Activated CD8-positive, alpha-beta T cell treated with anti-CD3 and anti-CD28 coated beads for 36 hours (primary cell): ENCODE measurements around the gene MAP6. TPM values are rescaled to one million over a fixed set of nuclear protein-coding genes. Genes with fewer than 3 reads are reported as not detected.

Experiments
- ATAC-seq: fragments of 200-7000 bp; cut with Tn5 transposase; one replicate; pipeline ENCODE4 v1.10.0; 2021; ENCODE audit warnings: mild to moderate bottlenecking, moderate library complexity
- CTCF ChIA-PET: fragments of 350-600 bp; sonication (Branson Sonifier 250); formaldehyde crosslinking; loops from one replicate; lab custom pipeline; 2021; ENCODE audit warnings: antibody characterized with exemption; lab: Charles Lee
- POLR2A ChIA-PET: fragments of 350-600 bp; sonication (Branson Sonifier 250); formaldehyde crosslinking; loops from one replicate; lab custom pipeline; 2021; ENCODE audit warnings: antibody characterized with exemption; lab: Charles Lee
- DNase-seq: peaks from one replicate; pipeline ENCODE4 v3.0.0-alpha.2; 2020
- H3K27ac Mint-ChIP-seq: one replicate; pipeline ENCODE4 v1.8.0; 2021; ENCODE audit warnings: mild to moderate bottlenecking, mixed read lengths
- H3K27me3 Mint-ChIP-seq: one replicate; pipeline ENCODE4 v1.8.0; 2021; ENCODE audit warnings: mixed read lengths
- H3K36me3 Mint-ChIP-seq: one replicate; pipeline ENCODE4 v1.8.0; 2021; ENCODE audit warnings: low read depth, mixed read lengths
- H3K4me1 Mint-ChIP-seq: one replicate; pipeline ENCODE4 v1.8.0; 2021; ENCODE audit warnings: low read depth, mixed read lengths
- H3K4me3 Mint-ChIP-seq: one replicate; pipeline ENCODE4 v1.8.0; 2021; ENCODE audit warnings: mild to moderate bottlenecking, moderate library complexity, mixed read lengths
- H3K9me3 Mint-ChIP-seq: one replicate; pipeline ENCODE4 v1.8.0; 2021; ENCODE audit warnings: mixed read lengths
- intact Hi-C: fragments of 100-400 bp; cut with micrococcal nuclease; formaldehyde crosslinking; loops from one replicate; pipeline ENCODE4 v1.10.0; 2022
- total RNA-seq, 2 experiments: library from RNA; stranded (reverse); gene quantifications; one replicate each; pipeline ENCODE4 v1.2.3, GENCODE V29; 2021
- TF ChIP-seq, protein P1 (sequence below): fragments of 200-600 bp; IDR thresholded peaks from one replicate; pipeline ENCODE4 v1.8.0; 2022; ENCODE audit warnings: antibody characterized with exemption, mild to moderate bottlenecking

MAP6 gene
- total RNA-seq, 2 experiments from 2014 or later: not detected

DNA sequence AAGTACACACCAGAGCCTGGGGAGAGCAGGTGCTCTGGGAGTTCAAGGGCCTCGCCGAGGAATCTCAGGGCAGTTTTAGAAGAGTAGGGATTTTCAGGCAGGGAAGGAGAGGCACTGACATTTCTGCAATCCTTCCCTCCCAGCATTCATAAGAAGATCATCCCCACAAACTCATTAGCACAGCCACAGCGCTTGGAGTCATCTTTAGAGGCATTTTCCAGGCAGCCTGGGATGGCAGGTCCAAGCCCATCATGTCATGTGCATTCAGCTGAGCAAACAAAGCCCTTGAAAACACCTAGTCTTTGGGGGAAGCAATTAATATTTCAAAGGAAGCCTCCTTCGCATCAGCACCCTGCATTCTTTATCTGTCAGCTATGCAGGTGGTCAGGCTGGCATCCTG, 43.8 kb downstream of the MAP6 start:
- intact Hi-C loops: no loop called here

DNA sequence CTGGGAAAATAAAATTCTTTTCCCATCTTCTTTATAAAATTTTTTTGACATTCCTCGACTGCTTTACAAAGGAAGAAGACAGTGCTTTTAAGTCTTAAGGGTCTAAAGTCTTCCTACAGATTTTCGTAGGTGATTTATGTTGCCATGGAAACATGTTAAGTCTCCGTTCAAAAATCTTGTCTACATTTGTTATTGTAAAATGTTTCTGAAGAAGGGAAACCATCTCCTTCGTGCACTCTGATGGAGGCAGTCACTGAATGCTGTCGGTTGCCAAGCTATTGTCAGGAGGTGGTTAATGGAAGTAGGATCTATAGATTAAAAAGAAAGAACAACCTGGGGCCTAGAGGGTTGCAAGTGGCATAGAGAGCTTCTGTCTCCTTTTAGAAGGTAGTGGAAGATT, 52.6 kb downstream of the MAP6 start:
- no peak for DNase-seq
- Mint-ChIP-seq H3K36me3 (no peaks in the 10 kb centered on the region), H3K27ac (no peak overlapping the region), H3K9me3 (no peaks in the 10 kb centered on the region), H3K4me3 (no peak overlapping the region), H3K4me1 (no peaks in the 10 kb centered on the region), H3K27me3 (peaks cover 1% of the 10 kb centered on the region)
- TF ChIP-seq, protein P1, sequence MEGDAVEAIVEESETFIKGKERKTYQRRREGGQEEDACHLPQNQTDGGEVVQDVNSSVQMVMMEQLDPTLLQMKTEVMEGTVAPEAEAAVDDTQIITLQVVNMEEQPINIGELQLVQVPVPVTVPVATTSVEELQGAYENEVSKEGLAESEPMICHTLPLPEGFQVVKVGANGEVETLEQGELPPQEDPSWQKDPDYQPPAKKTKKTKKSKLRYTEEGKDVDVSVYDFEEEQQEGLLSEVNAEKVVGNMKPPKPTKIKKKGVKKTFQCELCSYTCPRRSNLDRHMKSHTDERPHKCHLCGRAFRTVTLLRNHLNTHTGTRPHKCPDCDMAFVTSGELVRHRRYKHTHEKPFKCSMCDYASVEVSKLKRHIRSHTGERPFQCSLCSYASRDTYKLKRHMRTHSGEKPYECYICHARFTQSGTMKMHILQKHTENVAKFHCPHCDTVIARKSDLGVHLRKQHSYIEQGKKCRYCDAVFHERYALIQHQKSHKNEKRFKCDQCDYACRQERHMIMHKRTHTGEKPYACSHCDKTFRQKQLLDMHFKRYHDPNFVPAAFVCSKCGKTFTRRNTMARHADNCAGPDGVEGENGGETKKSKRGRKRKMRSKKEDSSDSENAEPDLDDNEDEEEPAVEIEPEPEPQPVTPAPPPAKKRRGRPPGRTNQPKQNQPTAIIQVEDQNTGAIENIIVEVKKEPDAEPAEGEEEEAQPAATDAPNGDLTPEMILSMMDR: no peak
- ChIA-PET CTCF (no interaction called here), POLR2A (interaction anchor here (1.1 kb wide), 1 partner anchor 35 kb away, joined by 3 read pairs; no protein-coding TSS in a partner anchor)
- intact Hi-C loops: no loop called here
- ATAC-seq: no peak

More for the DNA sequence above, 43.8 kb downstream of the MAP6 start:
- Mint-ChIP-seq H3K27me3 (peaks cover 4% of the 10 kb centered on the region), H3K9me3 (no peaks in the 10 kb centered on the region), H3K4me1 (no peaks in the 10 kb centered on the region), H3K4me3 (no peak overlapping the region), H3K27ac (no peak overlapping the region), H3K36me3 (no peaks in the 10 kb centered on the region)
- DNase-seq (no peak), ATAC-seq (no peak)
- TF ChIP-seq, protein P1: no peak
- CTCF ChIA-PET: interaction anchor here (1.2 kb wide), 1 partner anchor 26 kb away, joined by 3 read pairs; no protein-coding TSS in a partner anchor
- POLR2A ChIA-PET: no interaction called here

DNA sequence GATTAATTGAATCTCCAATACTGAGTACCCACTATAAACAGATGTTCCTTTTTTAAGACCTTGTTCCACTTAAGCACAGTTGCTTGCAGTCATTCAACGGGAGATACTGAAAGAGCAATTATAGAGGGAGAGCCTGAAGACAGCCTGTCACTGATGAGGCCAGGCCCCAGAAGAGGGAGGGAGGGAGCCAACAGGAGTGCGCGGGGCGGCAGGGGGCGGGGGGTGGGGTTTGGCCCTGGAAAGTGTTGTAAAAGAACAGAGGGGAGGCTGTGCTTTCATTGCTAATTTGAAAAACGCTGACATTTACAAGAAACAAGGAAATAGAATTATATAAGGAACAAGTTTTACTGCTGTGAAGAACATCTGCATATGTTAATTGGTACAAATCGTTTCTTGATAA, 53.1 kb downstream of the MAP6 start:
- no peak overlapping the region for H3K4me3 Mint-ChIP-seq
- no peaks in the 10 kb centered on the region for H3K4me1 Mint-ChIP-seq
- no peak for DNase-seq
- POLR2A ChIA-PET: interaction anchor here (1.1 kb wide), 1 partner anchor 35 kb away, joined by 3 read pairs; no protein-coding TSS in a partner anchor
- no peaks in the 10 kb centered on the region for H3K9me3 Mint-ChIP-seq
- H3K27me3 Mint-ChIP-seq: peaks cover 1% of the 10 kb centered on the region
- ATAC-seq: no peak
- intact Hi-C loops: no loop called here
- TF ChIP-seq, protein P1: no peak
- H3K27ac Mint-ChIP-seq: no peak overlapping the region
- CTCF ChIA-PET: interaction anchor here (0.9 to 1.2 kb wide), 2 partner anchors 12 to 18 kb away, joined by 3 read pairs; no protein-coding TSS in a partner anchor
- H3K36me3 Mint-ChIP-seq: no peaks in the 10 kb centered on the region

DNA sequence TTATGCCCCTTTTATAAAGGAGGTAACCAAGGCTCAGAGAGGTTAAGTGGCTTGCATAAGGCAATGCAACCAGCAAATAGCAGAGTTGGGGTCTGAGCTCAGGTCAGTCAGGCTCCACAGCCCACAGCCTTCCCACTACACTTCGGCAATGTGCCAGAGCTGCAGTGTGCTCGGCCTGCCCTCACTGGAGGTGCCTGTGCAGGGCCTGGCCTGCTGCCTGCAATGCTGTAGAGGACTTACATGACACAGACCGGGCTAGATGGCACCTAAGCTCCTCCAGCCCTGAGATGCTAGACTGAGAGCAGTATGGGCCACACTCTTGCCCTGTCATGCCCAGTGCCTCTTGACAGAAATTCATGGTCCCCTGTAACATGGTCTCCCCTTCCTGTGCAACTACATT, 57.0 kb downstream of the MAP6 start:
- POLR2A ChIA-PET: interaction anchor here (1.0 kb wide), 1 partner anchor 13 kb away, joined by 3 read pairs; no protein-coding TSS in a partner anchor
- H3K4me3 Mint-ChIP-seq: no peak overlapping the region
- ATAC-seq (no peak), DNase-seq (no peak)
- H3K4me1 Mint-ChIP-seq: no peaks in the 10 kb centered on the region
- intact Hi-C loops: no loop called here
- H3K27ac Mint-ChIP-seq: no peak overlapping the region
- no peaks in the 10 kb centered on the region for H3K36me3 Mint-ChIP-seq
- H3K9me3 Mint-ChIP-seq: no peaks in the 10 kb centered on the region
- no peaks in the 10 kb centered on the region for H3K27me3 Mint-ChIP-seq
- TF ChIP-seq, protein P1: no peak
- CTCF ChIA-PET: interaction anchor here (1.1 kb wide), 1 partner anchor 25 kb away, joined by 3 read pairs; no protein-coding TSS in a partner anchor

DNA sequence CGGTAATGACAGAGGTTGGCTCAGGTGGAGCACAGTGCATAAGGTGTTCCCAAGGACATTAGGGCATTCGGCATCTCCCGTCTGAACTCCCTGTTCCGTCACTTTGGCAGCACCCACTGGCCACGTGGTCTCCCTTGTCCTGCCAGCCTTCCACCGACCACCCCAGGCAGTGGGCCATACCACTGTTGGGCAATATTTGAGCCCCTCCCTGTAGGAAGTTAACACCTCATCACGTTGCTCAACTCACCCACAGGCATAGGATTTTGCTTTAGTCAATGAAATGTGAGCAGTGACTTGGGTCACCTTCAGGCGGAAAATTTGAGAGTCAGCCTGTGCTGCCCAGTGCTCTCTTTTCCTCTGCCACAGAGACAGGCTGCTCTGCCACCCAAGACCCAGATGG, 62.7 kb downstream of the MAP6 start:
- Mint-ChIP-seq H3K27me3 (peaks cover 3% of the 10 kb centered on the region), H3K36me3 (no peaks in the 10 kb centered on the region), H3K4me3 (no peak overlapping the region), H3K4me1 (no peaks in the 10 kb centered on the region), H3K9me3 (no peaks in the 10 kb centered on the region), H3K27ac (no peak overlapping the region)
- ChIA-PET CTCF (no interaction called here), POLR2A (no interaction called here)
- intact Hi-C loops: no loop called here
- no peak for ATAC-seq
- no peak for DNase-seq
- TF ChIP-seq, protein P1: no peak
